GM23338 (cell line): ENCODE measurements around the gene HDGFL2.

ENCODE experiments used
- CREB1 ChIP-seq: fragments of 250-450 bp; sonication (Bioruptor Pico); IDR thresholded peaks from 2 replicates; pipeline ENCODE4 v1.5.0; 2020; ENCODE audit warnings: low read depth, mild to moderate bottlenecking, moderate library complexity
- EZH2 ChIP-seq: fragments of 200-600 bp; sonication (generic); IDR thresholded peaks from one replicate; pipeline ENCODE4 v1.8.0; 2017; ENCODE audit warnings: antibody characterized with exemption, mild to moderate bottlenecking, low read depth; ENCODE audit not compliant: unreplicated experiment
- EZH2phosphoT487 ChIP-seq: fragments of 200-600 bp; sonication (generic); IDR thresholded peaks from one replicate; pipeline ENCODE4 v1.8.1; 2018; ENCODE audit warnings: antibody characterized with exemption; ENCODE audit not compliant: unreplicated experiment
- JUNB ChIP-seq: IDR thresholded peaks from one replicate; pipeline ENCODE4 v1.6.1; 2016; ENCODE audit warnings: antibody characterized with exemption; ENCODE audit not compliant: unreplicated experiment
- POLR2AphosphoS5 ChIP-seq: IDR thresholded peaks from 2 replicates; pipeline ENCODE4 v1.6.1; 2016; ENCODE audit warnings: antibody characterized with exemption, low read depth
- TF ChIP-seq, protein P1 (sequence below), 2 experiments: fragments of 200-600 bp in 1 of 2; sonication (generic) in 1 of 2; conservative IDR thresholded peaks; 2 replicates each; pipeline versions ENCODE4 v1.5.1 to v1.6.1; 2016 to 2017; ENCODE audit warnings: antibody characterized with exemption in 2 of 2, low read depth in 2 of 2, mild to moderate bottlenecking in 2 of 2, moderate library complexity in 1 of 2
- TF ChIP-seq, protein P2 (sequence below): IDR thresholded peaks from one replicate; pipeline ENCODE4 v1.6.1; 2018; ENCODE audit warnings: antibody characterized with exemption; ENCODE audit not compliant: unreplicated experiment

DNA sequence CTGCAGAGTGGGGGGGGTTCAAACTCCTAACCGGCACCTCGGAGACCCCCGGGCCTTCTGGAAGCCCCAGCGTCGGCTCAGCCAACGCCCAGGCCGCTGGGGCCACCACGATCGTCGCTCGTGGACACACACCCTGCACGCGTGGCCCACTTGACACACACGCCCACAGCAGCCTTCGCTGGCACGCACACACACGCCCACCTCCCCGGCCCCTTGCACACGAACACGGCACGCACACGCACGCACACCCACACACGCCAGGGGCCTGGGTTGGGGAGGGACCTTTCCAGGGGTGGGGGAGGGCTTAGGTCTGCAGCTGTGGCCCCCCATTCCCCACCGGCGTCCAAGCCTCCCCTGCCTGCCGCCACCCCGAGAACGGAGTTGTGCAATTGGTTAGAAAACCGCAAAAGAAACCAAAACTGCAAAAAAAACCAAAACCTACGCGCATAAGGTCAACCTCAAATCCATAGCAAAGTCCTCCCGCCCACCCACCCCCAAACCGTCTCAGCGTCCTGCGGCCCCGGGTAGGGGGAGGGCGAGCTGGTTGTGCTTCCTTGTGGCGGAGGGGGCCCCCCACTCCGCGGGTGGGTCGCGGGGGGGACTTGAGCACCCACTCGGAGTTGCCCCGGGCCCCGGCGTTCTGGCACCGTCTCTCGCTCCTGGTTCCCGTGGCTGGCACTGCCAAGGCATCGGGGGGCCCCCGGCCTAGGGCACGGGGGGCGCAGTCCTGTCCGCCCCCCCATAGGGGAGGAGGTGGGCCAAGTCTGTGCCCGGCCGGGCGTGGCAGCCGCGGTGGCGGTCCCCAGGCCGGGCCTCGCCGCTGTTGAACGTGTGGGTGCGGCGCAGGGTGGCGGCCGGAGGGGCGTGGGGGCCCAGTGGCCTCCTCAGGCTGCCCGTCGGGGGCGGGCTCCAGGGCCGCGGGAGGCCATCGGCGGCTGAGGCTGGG is 71.1 kb downstream of the HDGFL2 start:
- TF ChIP-seq, protein P1, sequence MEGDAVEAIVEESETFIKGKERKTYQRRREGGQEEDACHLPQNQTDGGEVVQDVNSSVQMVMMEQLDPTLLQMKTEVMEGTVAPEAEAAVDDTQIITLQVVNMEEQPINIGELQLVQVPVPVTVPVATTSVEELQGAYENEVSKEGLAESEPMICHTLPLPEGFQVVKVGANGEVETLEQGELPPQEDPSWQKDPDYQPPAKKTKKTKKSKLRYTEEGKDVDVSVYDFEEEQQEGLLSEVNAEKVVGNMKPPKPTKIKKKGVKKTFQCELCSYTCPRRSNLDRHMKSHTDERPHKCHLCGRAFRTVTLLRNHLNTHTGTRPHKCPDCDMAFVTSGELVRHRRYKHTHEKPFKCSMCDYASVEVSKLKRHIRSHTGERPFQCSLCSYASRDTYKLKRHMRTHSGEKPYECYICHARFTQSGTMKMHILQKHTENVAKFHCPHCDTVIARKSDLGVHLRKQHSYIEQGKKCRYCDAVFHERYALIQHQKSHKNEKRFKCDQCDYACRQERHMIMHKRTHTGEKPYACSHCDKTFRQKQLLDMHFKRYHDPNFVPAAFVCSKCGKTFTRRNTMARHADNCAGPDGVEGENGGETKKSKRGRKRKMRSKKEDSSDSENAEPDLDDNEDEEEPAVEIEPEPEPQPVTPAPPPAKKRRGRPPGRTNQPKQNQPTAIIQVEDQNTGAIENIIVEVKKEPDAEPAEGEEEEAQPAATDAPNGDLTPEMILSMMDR (conservative IDR thresholded peaks at IDR 0.05; ENCODE audit: low read depth in 2 of 2) = no peak
- TF ChIP-seq POLR2AphosphoS5 (no peak), EZH2 (no peak), JUNB (no peak), CREB1 (no peak), EZH2phosphoT487 (no peak)
- TF ChIP-seq, protein P2, sequence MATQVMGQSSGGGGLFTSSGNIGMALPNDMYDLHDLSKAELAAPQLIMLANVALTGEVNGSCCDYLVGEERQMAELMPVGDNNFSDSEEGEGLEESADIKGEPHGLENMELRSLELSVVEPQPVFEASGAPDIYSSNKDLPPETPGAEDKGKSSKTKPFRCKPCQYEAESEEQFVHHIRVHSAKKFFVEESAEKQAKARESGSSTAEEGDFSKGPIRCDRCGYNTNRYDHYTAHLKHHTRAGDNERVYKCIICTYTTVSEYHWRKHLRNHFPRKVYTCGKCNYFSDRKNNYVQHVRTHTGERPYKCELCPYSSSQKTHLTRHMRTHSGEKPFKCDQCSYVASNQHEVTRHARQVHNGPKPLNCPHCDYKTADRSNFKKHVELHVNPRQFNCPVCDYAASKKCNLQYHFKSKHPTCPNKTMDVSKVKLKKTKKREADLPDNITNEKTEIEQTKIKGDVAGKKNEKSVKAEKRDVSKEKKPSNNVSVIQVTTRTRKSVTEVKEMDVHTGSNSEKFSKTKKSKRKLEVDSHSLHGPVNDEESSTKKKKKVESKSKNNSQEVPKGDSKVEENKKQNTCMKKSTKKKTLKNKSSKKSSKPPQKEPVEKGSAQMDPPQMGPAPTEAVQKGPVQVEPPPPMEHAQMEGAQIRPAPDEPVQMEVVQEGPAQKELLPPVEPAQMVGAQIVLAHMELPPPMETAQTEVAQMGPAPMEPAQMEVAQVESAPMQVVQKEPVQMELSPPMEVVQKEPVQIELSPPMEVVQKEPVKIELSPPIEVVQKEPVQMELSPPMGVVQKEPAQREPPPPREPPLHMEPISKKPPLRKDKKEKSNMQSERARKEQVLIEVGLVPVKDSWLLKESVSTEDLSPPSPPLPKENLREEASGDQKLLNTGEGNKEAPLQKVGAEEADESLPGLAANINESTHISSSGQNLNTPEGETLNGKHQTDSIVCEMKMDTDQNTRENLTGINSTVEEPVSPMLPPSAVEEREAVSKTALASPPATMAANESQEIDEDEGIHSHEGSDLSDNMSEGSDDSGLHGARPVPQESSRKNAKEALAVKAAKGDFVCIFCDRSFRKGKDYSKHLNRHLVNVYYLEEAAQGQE = no peak
